Hypothalamus (tissue), 51 donors: ENCODE data around the gene CEACAM19.
"Not testable (repeated sequence)": the region's sequence is repeated elsewhere in the genome, so short reads cannot be mapped to it uniquely, and the experiment has no call there.

ENCODE experiments used
- DNase-seq, 51 donors: peaks; one replicate each; lab custom pipeline; 2025; lab: John Stamatoyannopoulos, UW

Gene CEACAM19

GRCh38 chr19:44698492-44699201 is 27.4 kb downstream of the CEACAM19 start, which contains the start of gene CEACAM16:
CEACAM16 (plus strand) TSS chr19:44699151; CDS start chr19:44701457, 2,306 bp downstream.
- DNase-seq = no peak

GRCh38 chr19:44700547-44700946 is 29.3 kb downstream of the CEACAM19 start:
- DNase-seq = no peak

GRCh38 chr19:44701228-44701627 is 29.9 kb downstream of the CEACAM19 start:
- DNase-seq = no peak

GRCh38 chr19:44702551-44703176 is 31.4 kb downstream of the CEACAM19 start:
- DNase-seq = no peak

- DNase-seq = no peak
Observed at GRCh38 chr19:44703336-44704078, 32.2 kb downstream of the CEACAM19 start.

- DNase-seq = no peak
Observed at GRCh38 chr19:44704982-44705381, 33.7 kb downstream of the CEACAM19 start.

- DNase-seq = no peak
Observed at GRCh38 chr19:44705502-44706010, 34.3 kb downstream of the CEACAM19 start.

- DNase-seq = no peak
Observed at GRCh38 chr19:44706506-44707236, 35.4 kb downstream of the CEACAM19 start.

GRCh38 chr19:44707794-44708193 is 36.5 kb downstream of the CEACAM19 start:
- no peak for DNase-seq

GRCh38 chr19:44708940-44709339 is 37.7 kb downstream of the CEACAM19 start:
- DNase-seq = no peak

- DNase-seq = not testable (repeated sequence)
Observed at GRCh38 chr19:44709434-44710266, 38.4 kb downstream of the CEACAM19 start.

GRCh38 chr19:44710483-44710882 is 39.2 kb downstream of the CEACAM19 start:
- DNase-seq = no peak

GRCh38 chr19:44712864-44713515 is 41.7 kb downstream of the CEACAM19 start:
- DNase-seq = no peak

GRCh38 chr19:44714597-44715169 is 43.4 kb downstream of the CEACAM19 start:
- DNase-seq = no peak

GRCh38 chr19:44717603-44718002 is 46.3 kb downstream of the CEACAM19 start:
- DNase-seq = no peak

- DNase-seq = peak in 24 of 51 donors; percentile 1 to 45 (median 17)
Observed at GRCh38 chr19:44718441-44719261, 47.4 kb downstream of the CEACAM19 start.

GRCh38 chr19:44719262-44719701 is 48.0 kb downstream of the CEACAM19 start:
- no peak for DNase-seq

- DNase-seq = not testable (repeated sequence)
Observed at GRCh38 chr19:44720396-44720795, 49.1 kb downstream of the CEACAM19 start.
